Left lobe of liver (tissue), 2 donors: ENCODE results near the gene GRK1. TPM values are rescaled to one million over a fixed set of nuclear protein-coding genes. Genes with fewer than 3 reads are reported as not detected.

Experiments
- ATAC-seq: fragments of 200-7000 bp; cut with Tn5 transposase; one replicate; pipeline ENCODE4 v1.9.1; 2020; ENCODE audit warnings: mild to moderate bottlenecking, moderate library complexity
- DNase-seq: peaks from one replicate; pipeline ENCODE4 v3.0.0-alpha.2; 2020; ENCODE audit warnings: low spot score
- total RNA-seq: library from RNA; stranded (reverse); gene quantifications from one replicate; pipeline ENCODE4 v1.2.1, GENCODE V29; 2021
- donor health status: DM: no; HTN: no; CAD: no; lungs with moderate emphysema.
- donor health status: DM: no; HTN: yes; CAD: no.

The GRK1 gene
- total RNA-seq, 1 donor from 2014 or later, result not detected

DNA sequence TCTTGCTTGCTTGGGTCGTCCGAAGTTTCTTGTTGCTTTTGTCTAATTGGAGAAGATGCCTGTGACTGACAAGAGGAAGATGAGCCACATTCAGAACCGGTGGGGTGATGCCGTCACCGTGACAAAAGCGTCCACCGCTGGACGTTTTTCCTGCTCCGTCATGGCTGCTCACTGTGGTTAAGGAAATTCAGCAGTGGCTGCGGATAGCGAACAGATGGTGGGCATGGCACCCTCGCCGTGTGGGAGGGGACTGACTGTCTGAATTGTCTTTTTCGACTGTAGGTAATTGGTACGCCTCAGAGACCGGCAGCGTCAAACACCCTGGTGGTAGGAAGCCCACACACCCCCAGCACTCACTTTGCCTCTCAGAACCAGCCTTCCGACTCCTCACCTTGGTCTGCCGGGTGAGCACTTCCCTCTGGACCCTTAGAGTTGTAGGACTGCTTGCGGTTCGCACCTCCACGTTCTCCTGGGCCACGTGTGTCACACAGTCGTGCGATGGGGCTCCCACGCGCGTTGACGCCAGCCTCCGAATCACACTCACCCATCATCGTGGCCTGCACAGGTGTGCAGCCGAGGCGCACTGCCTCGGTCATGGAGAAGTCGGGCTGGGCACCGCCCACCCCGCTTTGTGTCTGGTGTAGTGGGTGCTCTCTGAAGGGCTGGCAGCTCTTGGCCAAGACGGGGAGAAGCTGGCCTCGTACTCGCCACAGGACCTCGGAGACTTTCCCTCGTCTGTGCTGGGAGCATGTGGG is 35.5 kb upstream of the GRK1 start:
- DNase-seq (no peak), ATAC-seq (no peak)

- no peak for DNase-seq
- ATAC-seq, result no peak
Observed at GRCh38 chr13:113632706-113633484, 34.1 kb upstream of the GRK1 start.

GRCh38 chr13:113633485-113633873 is 33.5 kb upstream of the GRK1 start:
- ATAC-seq (no peak), DNase-seq (no peak)

DNA sequence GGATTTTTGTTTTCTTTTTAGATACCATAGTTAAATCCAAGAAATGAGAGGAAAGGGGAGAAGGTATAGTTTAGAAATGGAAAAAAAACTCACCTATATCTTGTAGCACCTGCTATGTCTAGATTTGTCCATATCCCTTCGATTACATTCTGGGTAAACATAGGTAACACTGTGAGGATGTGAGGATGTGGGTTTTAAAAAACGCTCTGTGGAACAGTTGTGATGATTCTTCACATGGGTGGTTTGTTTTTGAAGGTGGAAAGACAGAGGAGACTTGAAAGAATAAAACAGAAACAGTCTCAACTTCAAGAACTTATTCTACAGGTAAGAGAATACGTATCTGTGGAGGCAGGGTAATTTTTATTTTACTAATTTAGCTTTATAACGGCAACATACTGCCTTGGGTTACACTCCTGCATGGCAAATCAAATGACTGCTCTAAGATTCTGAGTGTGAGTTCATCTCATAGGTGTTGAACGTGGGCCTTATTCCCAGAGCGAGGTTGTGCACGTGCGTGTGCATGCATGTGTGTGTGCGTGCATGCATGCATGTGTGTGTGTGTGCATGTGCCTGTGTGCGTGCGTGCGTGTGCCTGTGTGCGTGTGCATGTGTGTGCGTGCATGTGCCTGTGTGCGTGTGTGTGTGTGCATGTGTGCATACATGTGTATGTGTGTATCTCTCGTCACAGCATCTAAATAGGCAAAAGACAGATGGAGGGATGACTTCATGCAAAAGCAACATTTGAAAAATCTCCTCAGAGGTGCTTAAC is 32.6 kb upstream of the GRK1 start:
- no peak for DNase-seq
- ATAC-seq, result no peak

- DNase-seq (no peak), ATAC-seq (no peak)
Observed at GRCh38 chr13:113635048-113635420, 32.0 kb upstream of the GRK1 start.

DNA sequence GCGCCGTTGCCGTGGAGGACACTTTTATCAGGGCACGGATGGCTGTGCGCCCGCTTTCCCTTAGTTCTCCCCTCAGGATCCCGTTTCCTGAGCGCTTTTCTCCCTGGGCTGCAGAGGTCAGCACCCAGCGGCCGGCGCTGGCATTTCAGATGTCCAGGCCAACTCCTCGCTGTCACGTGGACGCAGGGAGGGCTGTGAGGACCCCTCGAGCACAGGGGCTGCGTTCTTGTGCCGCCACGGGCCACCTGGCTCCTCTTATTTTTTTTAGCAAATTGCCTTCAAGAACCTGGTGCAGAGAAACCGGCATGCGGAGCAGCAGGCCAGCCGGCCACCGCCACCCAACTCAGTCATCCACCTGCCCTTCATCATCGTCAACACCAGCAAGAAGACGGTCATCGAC is 31.3 kb upstream of the GRK1 start:
- ATAC-seq, result no peak
- no peak for DNase-seq

DNA sequence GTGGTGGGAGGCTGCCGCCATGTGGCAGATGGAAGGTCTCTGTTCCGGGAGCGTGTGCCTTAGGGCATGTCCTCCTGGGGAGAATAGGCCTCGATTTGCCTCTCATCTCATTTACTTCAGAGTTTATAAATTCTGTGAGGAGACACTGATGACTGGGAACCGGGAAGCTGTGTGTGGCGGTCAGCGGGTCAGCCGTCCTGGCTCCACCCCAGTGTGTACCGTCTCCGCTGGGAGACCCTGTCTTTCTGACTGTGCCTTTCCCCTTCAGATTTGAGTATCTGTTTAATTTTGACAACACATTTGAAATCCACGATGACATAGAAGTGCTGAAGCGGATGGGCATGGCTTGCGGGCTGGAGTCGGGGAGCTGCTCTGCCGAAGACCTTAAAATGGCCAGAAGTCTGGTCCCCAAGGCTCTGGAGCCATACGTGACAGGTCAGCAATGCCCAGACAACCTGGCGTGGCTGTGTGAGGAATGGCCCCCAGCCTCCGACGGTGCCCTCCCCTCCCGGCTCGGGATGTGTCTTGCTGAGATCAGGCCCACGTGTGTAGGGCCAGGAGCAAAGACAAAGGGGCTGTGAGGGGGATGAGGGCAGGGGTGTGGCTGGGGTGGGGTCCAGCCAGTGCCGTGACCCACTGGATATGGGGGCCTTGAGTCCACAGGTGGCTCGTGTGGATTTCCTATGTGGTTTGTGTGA is 30.6 kb upstream of the GRK1 start:
- ATAC-seq (no peak), DNase-seq (no peak)

- DNase-seq, result no peak
- no peak for ATAC-seq
Observed at GRCh38 chr13:113637262-113638160, 29.5 kb upstream of the GRK1 start.

- DNase-seq (peak; percentile 16), ATAC-seq (no peak)
Observed at GRCh38 chr13:113638173-113638746, 28.8 kb upstream of the GRK1 start.

DNA sequence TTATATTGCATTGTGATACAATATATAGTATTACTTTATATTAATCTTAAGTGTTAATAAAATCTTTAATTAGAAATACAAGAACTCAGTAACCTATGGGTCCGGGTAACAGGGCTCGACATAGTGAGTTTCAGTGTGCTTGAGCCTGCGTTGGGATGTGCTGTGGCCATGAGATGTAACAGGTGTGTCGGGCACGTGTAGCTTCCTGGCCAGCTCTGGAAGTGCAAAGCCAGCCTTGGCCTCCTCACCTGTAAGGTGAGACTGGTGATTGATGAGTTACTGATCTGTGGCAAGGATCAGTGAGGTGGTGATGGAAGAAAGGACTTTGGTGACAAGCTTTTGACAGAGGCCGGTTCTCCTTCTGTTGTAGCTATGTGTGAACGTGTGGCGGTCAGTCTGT is 28.2 kb upstream of the GRK1 start:
- ATAC-seq (no peak), DNase-seq (peak; percentile 23)

- peak; percentile 35 for DNase-seq
- ATAC-seq, result no peak
Observed at GRCh38 chr13:113639616-113640262, 27.3 kb upstream of the GRK1 start.

DNA sequence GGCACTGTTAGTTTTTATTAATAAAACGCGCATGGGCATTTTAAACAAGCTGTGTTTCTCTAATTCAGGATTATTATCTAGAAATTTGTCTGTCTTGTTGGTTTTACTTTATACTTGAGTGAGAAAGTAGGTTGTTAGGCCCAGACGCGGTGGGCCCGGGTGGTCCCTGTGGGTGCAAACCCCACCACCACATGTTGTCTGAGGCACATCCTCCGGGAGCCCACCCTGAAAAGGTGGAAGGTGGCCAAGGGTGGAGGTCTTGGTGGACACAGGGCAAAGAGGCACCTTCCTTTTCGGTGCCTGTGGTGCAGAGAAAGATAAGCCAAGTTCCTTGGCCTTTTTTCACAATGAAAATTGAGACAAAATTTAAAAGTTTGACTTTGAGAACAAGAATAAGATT is 25.6 kb upstream of the GRK1 start:
- ATAC-seq (no peak), DNase-seq (peak; percentile 37)

GRCh38 chr13:113642563-113642962 is 24.5 kb upstream of the GRK1 start:
- DNase-seq (no peak), ATAC-seq (no peak)

DNA sequence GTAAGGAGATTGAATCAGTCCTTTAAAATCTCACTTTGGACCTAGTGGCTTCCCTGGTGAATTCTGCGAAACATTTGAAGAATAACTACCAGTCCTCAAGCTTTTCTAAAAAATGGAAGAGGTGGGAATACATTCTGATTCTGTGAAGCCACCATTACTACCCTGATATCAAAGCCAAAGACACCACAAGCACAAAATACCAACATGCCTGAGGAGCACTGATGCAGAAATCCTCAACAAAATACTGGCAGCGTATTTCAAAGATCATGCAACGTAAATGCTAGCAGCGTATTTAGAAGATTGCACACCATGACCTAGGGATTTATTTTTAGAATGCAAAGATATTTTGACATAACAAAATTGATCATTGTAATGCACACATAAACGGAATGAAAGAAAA is 23.4 kb upstream of the GRK1 start:
- no peak for DNase-seq

GRCh38 chr13:113644800-113645199 is 22.2 kb upstream of the GRK1 start:
- no peak for ATAC-seq
- DNase-seq, result no peak

More for the DNA sequence above, 23.4 kb upstream of the GRK1 start:
- no peak for ATAC-seq

DNA sequence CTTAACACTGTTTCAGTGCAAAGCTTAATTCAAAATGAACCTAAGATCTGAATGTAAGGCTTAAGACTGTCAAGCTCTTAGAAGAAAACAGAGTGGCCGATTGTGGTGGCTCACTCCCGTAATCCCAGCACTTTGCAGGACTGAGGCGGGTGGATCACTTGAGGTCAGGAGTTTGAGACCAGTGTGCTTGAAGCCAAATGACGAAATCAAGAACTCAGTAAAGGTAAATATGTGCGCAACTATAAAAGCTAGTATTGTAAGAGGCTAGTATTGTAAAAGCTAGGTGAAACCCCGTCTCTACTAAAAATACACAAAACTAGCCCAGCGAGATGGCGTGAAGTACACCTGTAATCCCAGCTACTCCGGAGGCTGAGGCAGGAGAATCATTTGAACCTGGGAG is 21.7 kb upstream of the GRK1 start:
- ATAC-seq, result peak; percentile 58
- DNase-seq, result peak; percentile 50

GRCh38 chr13:113646376-113646775 is 20.6 kb upstream of the GRK1 start:
- ATAC-seq, result no peak

GRCh38 chr13:113646921-113647340 is 20.1 kb upstream of the GRK1 start:
- ATAC-seq (peak; percentile 5), DNase-seq (no peak)

More at GRCh38 chr13:113646376-113646775, 20.6 kb upstream of the GRK1 start:
- no peak for DNase-seq
